HepG2 (cell line): ENCODE results near the gene ABCC12. TPM values are rescaled to one million over a fixed set of nuclear protein-coding genes. Genes with fewer than 3 reads are reported as not detected.

Experiments
- CEBPB ChIP-seq: IDR thresholded peaks from 2 replicates; pipeline ENCODE4 v1.6.1; 2011; ENCODE audit warnings: low read depth, low read length, improper control_type of control experiment, borderline replicate concordance
- CEBPG ChIP-seq: IDR thresholded peaks from 2 replicates; pipeline ENCODE4 v1.6.1; 2016
- CREB1 ChIP-seq, 2 experiments: fragments of 450-650 bp in 1 of 2; IDR thresholded peaks; 2 replicates each; pipeline ENCODE4 v1.6.1; 2016 to 2017; ENCODE audit warnings: control low read depth in 1 of 2, mild to moderate bottlenecking in 1 of 2, missing compliant biosample characterization in 1 of 2, missing genetic modification characterization in 1 of 2
- CREM ChIP-seq, 2 experiments: sonication (generic) in 1 of 2; formaldehyde crosslinking in 1 of 2; IDR thresholded peaks; 2 replicates each; pipeline versions ENCODE4 v1.4.0 to v1.6.1; 2016 to 2020; ENCODE audit warnings: antibody characterized with exemption in 1 of 2, mild to moderate bottlenecking in 1 of 2, missing genetic modification reagents in 1 of 2
- EP300 ChIP-seq, 3 experiments: sonication (generic) in 1 of 3; formaldehyde crosslinking in 1 of 3; IDR thresholded peaks; 2 replicates each; pipeline versions ENCODE4 v1.5.1 to v1.6.1; 2011 to 2020; ENCODE audit warnings: low read depth in 2 of 3, low read length in 2 of 3, borderline replicate concordance in 1 of 3, improper control_type of control experiment in 1 of 3, mild to moderate bottlenecking in 1 of 3, missing genetic modification reagents in 1 of 3, moderate library complexity in 1 of 3
- KAT8 ChIP-seq: IDR thresholded peaks from 2 replicates; pipeline ENCODE4 v1.6.1; 2016; ENCODE audit warnings: missing genetic modification reagents, missing compliant biosample characterization
- MIXL1 ChIP-seq: IDR thresholded peaks from 2 replicates; pipeline ENCODE4 v1.6.1; 2016
- SALL1 ChIP-seq: sonication (generic); formaldehyde crosslinking; IDR thresholded peaks from 2 replicates; pipeline ENCODE4 v1.8.0; 2022; ENCODE audit warnings: mild to moderate bottlenecking, missing genetic modification reagents
- SALL2 ChIP-seq: sonication (generic); formaldehyde crosslinking; IDR thresholded peaks from 2 replicates; pipeline ENCODE4 v1.8.1; 2023; ENCODE audit warnings: mild to moderate bottlenecking, missing genetic modification reagents, inconsistent platforms
- SAP130 ChIP-seq: IDR thresholded peaks from 2 replicates; pipeline ENCODE4 v1.6.1; 2016; ENCODE audit warnings: low read depth
- TBX2 ChIP-seq: sonication (generic); formaldehyde crosslinking; IDR thresholded peaks from 2 replicates; pipeline ENCODE4 v1.5.0; 2020; ENCODE audit warnings: missing genetic modification reagents, mild to moderate bottlenecking, borderline replicate concordance
- TCF7L2 ChIP-seq: IDR thresholded peaks from 2 replicates; pipeline ENCODE4 v1.6.1; 2011; ENCODE audit warnings: mild to moderate bottlenecking, low read depth, low read length, moderate library complexity
- THAP11 ChIP-seq: IDR thresholded peaks from 2 replicates; pipeline ENCODE4 v1.6.1; 2016; ENCODE audit warnings: missing biosample characterization, missing genetic modification reagents
- TRIM24 ChIP-seq: sonication (generic); formaldehyde crosslinking; IDR thresholded peaks from 2 replicates; pipeline ENCODE4 v1.8.0; 2022; ENCODE audit warnings: mild to moderate bottlenecking, missing genetic modification reagents
- WIZ ChIP-seq: sonication (generic); formaldehyde crosslinking; IDR thresholded peaks from 2 replicates; pipeline ENCODE4 v1.5.1; 2020; ENCODE audit warnings: mild to moderate bottlenecking, missing genetic modification reagents
- ZBTB3 ChIP-seq: sonication (generic); formaldehyde crosslinking; IDR thresholded peaks from 2 replicates; pipeline ENCODE4 v1.4.0; 2020; ENCODE audit warnings: low read depth, mild to moderate bottlenecking, moderate library complexity, missing genetic modification reagents, borderline replicate concordance
- ZFY ChIP-seq: sonication (generic); formaldehyde crosslinking; IDR thresholded peaks from 2 replicates; pipeline ENCODE4 v1.4.0; 2020; ENCODE audit warnings: missing genetic modification reagents
- ZKSCAN8 ChIP-seq: IDR thresholded peaks from 2 replicates; pipeline ENCODE4 v1.6.1; 2016; ENCODE audit warnings: borderline replicate concordance, missing genetic modification reagents, missing compliant biosample characterization
- ZMYM2 ChIP-seq: sonication (generic); formaldehyde crosslinking; IDR thresholded peaks from 2 replicates; pipeline ENCODE4 v1.8.0; 2022; ENCODE audit warnings: mild to moderate bottlenecking, missing genetic modification reagents
- ZNF549 ChIP-seq: sonication (generic); formaldehyde crosslinking; IDR thresholded peaks from 2 replicates; pipeline ENCODE4 v1.5.0; 2020; ENCODE audit warnings: missing genetic modification reagents
- ZNF644 ChIP-seq: IDR thresholded peaks from 2 replicates; pipeline ENCODE4 v1.6.1; 2016; ENCODE audit warnings: low read depth
- ZSCAN31 ChIP-seq: sonication (generic); formaldehyde crosslinking; IDR thresholded peaks from 2 replicates; pipeline ENCODE4 v1.5.0; 2020; ENCODE audit warnings: low read depth, mild to moderate bottlenecking, missing genetic modification reagents
- polyA plus RNA-seq, 8 experiments: library from polyadenylated mRNA; depleted of rRNA in 3 of 8; stranded (reverse) in 7 of 8; unstranded in 1 of 8; fragments of >200 nt; fragmentation: Illumina TruSeq in 4 of 8; extraction: Trizol in 4 of 8; gene quantifications; 2 replicates each; pipeline versions ENCODE4 v1.2.1 to v1.2.3, GENCODE V29; 2011 to 2016; ENCODE audit warnings: low read depth in 4 of 8, missing spikeins in 1 of 8, mixed read lengths in 1 of 8; ENCODE audit not compliant: insufficient read depth in 1 of 8
- total RNA-seq, 5 experiments: library from RNA; depleted of rRNA; stranded (reverse); fragments of >200 nt; fragmentation: Illumina TruSeq; extraction: Trizol; gene quantifications; 2 replicates each; pipeline ENCODE4 v1.2.3, GENCODE V29; 2016; ENCODE audit warnings: low read depth in 1 of 5
- TF ChIP-seq, protein P1 (sequence below): sonication (generic); formaldehyde crosslinking; IDR thresholded peaks from 2 replicates; pipeline ENCODE4 v1.4.0; 2020; ENCODE audit warnings: low read depth, missing genetic modification reagents
- TF ChIP-seq, protein P2 (sequence below): sonication (generic); formaldehyde crosslinking; IDR thresholded peaks from 2 replicates; pipeline ENCODE4 v1.4.0; 2020; ENCODE audit warnings: missing genetic modification reagents, borderline replicate concordance
- TF ChIP-seq, protein P3 (sequence below): sonication (generic); formaldehyde crosslinking; IDR thresholded peaks from 2 replicates; pipeline ENCODE4 v1.4.0; 2020; ENCODE audit warnings: missing genetic modification reagents

ABCC12 gene
- total and polyA plus RNA-seq, 2 of the 13 experiments (the other 11 are each of a cell fraction or from before 2014, with no cell fraction given) = not detected

DNA sequence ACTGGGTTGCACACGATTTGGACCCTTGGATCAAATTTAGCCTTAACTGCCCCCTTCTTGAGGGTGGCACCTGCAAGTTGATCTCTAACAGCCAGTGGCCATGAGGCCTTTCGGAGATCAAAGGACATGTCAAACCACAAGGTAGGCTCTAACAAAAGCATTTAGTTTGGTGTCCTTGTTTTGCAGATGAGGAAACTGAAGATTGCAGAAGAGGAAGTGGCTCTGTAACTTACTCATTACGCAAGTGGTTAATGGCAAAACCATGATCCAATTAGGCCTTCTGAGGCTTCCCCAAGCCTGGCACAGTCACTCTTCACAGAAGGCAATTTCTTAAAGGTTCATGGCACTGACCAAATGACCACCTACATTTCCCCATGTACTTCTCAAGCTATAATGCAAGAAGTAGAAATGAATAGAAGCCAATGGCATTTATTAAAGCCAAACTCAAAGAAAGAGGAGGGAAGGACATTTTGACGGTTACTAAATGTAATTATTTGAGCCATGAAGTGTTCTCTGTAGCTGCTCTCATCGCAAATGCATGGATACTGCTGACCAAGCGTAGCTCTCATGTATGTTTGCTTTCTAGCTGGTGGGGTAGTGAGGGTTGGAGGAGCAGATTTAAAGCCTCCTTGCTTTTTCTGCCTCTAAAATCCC is 32.8 kb upstream of the ABCC12 start (continued):
- TF ChIP-seq TBX2 (CRISPR knock-in tag) = peak; percentile 77
- no peak for TF ChIP-seq CREB1 (IDR thresholded peaks at IDR 0.05)
- peak; percentile 56 for TF ChIP-seq CREB1 (CRISPR knock-in tag; IDR thresholded peaks at IDR 0.05)
- peak; percentile 45; the same call in 1 of the 2 replicates for TF ChIP-seq ZFY
- peak; percentile 55 for TF ChIP-seq SAP130 (CRISPR knock-in tag)
- TF ChIP-seq ZNF644 (CRISPR knock-in tag) = peak; percentile 92
- peak; percentile 91 for TF ChIP-seq CEBPB
- no peak for TF ChIP-seq ZNF549 (CRISPR knock-in tag)
- peak; percentile 30; the same call in 1 of the 2 replicates for TF ChIP-seq WIZ
- no peak for TF ChIP-seq SALL2 (CRISPR knock-in tag)
- TF ChIP-seq TCF7L2 = peak; percentile 67; the same call in 1 of the 2 replicates
- TF ChIP-seq ZKSCAN8 = 0 out of 2 replicates have a peak, but pooled peaks have one; percentile 44
- 0 out of 2 replicates have a peak, but pooled peaks have one; percentile 27 for TF ChIP-seq ZSCAN31
- peak; percentile 92 for TF ChIP-seq TRIM24 (CRISPR knock-in tag)
- peak; percentile 94 for TF ChIP-seq CEBPG (CRISPR knock-in tag)
- peak; percentile 73; the same call in 1 of the 2 replicates for TF ChIP-seq ZMYM2 (CRISPR knock-in tag)
- TF ChIP-seq SALL1 (CRISPR knock-in tag) = peak; percentile 50
- TF ChIP-seq, protein P1, sequence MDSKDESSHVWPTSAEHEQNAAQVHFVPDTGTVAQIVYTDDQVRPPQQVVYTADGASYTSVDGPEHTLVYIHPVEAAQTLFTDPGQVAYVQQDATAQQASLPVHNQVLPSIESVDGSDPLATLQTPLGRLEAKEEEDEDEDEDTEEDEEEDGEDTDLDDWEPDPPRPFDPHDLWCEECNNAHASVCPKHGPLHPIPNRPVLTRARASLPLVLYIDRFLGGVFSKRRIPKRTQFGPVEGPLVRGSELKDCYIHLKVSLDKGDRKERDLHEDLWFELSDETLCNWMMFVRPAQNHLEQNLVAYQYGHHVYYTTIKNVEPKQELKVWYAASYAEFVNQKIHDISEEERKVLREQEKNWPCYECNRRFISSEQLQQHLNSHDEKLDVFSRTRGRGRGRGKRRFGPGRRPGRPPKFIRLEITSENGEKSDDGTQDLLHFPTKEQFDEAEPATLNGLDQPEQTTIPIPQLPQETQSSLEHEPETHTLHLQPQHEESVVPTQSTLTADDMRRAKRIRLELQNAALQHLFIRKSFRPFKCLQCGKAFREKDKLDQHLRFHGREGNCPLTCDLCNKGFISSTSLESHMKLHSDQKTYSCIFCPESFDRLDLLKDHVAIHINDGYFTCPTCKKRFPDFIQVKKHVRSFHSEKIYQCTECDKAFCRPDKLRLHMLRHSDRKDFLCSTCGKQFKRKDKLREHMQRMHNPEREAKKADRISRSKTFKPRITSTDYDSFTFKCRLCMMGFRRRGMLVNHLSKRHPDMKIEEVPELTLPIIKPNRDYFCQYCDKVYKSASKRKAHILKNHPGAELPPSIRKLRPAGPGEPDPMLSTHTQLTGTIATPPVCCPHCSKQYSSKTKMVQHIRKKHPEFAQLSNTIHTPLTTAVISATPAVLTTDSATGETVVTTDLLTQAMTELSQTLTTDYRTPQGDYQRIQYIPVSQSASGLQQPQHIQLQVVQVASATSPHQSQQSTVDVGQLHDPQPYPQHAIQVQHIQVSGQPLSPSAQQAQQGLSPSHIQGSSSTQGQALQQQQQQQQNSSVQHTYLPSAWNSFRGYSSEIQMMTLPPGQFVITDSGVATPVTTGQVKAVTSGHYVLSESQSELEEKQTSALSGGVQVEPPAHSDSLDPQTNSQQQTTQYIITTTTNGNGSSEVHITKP = no peak
- peak; percentile 97 for TF ChIP-seq MIXL1
- peak; percentile 45; the same call in 1 of the 2 replicates for TF ChIP-seq CREM (IDR thresholded peaks at IDR 0.05)
- no peak for TF ChIP-seq CREM (CRISPR knock-in tag; IDR thresholded peaks at IDR 0.05)
- TF ChIP-seq THAP11 (CRISPR knock-in tag) = peak; percentile 21; the same call in 1 of the 2 replicates
- TF ChIP-seq ZBTB3 (CRISPR knock-in tag) = no peak
- peak in 1 of 2 experiments; percentile 87; a peak in 2 of 4 replicates for TF ChIP-seq EP300 (IDR thresholded peaks at IDR 0.05; ENCODE audit: low read depth in 2 of 2, low read length in 2 of 2)
- TF ChIP-seq EP300 (CRISPR knock-in tag; IDR thresholded peaks at IDR 0.05; ENCODE audit: borderline replicate concordance) = peak; percentile 77
- TF ChIP-seq, protein P2, sequence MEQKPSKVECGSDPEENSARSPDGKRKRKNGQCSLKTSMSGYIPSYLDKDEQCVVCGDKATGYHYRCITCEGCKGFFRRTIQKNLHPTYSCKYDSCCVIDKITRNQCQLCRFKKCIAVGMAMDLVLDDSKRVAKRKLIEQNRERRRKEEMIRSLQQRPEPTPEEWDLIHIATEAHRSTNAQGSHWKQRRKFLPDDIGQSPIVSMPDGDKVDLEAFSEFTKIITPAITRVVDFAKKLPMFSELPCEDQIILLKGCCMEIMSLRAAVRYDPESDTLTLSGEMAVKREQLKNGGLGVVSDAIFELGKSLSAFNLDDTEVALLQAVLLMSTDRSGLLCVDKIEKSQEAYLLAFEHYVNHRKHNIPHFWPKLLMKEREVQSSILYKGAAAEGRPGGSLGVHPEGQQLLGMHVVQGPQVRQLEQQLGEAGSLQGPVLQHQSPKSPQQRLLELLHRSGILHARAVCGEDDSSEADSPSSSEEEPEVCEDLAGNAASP (CRISPR knock-in tag) = peak; percentile 85; the same call in 1 of the 2 replicates
- peak; percentile 53; the same call in 1 of the 2 replicates for TF ChIP-seq KAT8
- TF ChIP-seq, protein P3, sequence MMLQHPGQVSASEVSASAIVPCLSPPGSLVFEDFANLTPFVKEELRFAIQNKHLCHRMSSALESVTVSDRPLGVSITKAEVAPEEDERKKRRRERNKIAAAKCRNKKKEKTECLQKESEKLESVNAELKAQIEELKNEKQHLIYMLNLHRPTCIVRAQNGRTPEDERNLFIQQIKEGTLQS (CRISPR knock-in tag) = peak; percentile 43; the same call in 1 of the 2 replicates
